Measurements from ENCODE around the gene SCNN1A.

SCNN1A gene

DNA sequence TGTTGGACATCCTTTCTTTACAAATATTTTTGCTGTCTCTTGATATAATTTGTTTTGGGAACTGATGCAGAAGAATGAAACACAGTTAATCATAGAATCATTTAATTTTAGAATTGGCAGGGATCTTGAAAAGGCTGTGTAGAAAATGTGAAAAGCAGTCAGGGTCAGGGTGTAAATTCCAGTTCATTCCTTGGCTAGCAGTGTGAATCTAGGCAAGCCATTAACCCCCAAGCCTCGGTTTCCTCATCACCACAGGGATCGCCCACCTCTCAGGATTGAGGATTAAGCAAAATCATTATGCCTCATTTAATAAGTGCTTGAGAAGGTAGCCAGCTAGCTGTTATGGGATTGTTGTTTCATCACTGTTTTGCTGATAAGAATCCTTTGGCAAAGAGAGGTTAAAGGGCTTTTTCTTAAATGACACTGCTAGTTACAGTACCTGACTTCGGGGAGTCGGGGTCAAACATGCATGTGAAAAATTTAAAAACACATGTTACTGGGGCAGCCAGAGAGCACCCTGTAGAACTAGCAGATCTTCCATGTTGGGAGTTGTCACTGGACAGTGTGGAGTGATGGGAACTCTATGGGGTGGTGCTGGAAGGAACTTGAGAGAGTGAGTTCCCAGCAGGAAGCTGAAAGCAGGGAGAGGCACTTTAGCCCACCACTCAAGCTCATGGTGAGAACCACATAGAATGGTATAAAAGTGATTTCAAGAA is 44.2 kb downstream of the SCNN1A start:
- no peak for DNase-seq

DNA sequence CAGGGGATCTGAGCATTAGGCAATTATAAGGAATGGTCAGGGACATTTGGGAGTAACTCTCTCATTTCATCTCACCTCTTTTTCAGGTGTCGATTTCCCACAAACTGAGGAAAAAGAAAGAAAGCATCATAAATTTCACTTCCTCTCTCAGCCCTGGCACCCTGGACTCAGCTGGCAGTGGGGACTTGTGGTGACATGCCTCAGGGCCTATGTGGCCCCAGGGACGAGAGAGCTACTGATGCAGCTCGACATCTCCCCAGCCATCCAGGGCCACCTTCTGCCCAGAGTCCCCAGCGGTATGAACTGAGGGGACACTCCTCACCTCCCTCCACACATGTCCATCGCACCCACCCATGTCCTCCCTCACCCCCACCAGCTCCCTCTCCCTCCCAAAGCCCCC is 45.2 kb downstream of the SCNN1A start:
- no peak for DNase-seq

DNA sequence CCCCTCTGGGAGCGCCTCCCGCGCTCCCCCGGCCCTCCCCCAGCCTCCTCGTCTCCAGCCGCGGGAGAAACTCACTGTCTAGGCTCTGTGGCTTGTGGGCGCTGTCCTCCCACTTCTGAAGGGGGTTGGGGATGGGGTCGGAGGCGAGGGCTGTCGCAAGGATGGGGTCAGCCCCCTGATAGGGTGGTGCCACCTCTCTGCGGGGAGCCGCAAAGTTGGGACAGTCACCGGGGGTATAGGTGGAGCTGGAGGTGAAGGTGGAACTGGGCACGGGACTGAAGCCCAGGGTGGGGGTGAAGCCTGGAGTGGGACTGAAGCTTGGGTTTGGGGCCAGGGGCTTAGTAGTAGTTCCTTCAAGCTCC is 45.7 kb downstream of the SCNN1A start:
- DNase-seq = no peak

DNA sequence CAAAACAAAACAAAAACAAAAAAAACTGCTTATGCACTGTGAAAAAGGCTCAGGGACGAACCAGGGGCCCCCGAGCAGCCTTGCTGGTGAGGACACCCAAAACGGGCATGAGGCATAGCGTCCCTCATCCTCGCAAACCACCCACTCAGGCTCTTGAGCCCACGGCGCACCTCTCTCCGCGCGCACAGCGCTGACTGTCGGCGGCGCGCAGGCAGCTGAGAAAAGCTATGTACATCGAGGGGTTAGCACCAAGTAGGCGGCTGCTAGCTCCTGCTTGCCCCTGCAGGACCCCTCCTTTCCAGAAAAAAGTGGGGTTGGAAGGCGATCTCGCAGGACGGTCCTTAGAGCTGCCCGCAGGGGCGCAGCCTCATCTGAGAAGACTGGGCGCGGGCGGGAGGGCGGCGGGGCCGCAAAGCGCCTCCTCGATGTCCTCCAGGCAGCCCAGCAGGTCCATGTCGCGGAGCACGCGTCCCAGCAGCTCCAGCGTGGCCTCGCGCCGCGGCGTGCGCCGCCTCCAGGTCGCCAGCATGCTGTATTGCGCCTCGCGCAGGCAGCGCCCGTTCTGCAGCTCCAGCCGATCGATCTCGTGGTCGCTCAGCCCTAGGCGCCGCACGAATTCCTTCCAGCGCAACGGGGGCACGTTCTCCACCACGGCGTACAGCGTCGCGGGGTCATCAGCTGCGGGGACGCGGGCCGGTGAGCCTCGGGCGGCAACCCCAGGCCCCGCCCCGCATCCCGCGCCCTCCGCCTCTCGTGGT is 46.2 kb downstream of the SCNN1A start:
- no peak for DNase-seq

DNA sequence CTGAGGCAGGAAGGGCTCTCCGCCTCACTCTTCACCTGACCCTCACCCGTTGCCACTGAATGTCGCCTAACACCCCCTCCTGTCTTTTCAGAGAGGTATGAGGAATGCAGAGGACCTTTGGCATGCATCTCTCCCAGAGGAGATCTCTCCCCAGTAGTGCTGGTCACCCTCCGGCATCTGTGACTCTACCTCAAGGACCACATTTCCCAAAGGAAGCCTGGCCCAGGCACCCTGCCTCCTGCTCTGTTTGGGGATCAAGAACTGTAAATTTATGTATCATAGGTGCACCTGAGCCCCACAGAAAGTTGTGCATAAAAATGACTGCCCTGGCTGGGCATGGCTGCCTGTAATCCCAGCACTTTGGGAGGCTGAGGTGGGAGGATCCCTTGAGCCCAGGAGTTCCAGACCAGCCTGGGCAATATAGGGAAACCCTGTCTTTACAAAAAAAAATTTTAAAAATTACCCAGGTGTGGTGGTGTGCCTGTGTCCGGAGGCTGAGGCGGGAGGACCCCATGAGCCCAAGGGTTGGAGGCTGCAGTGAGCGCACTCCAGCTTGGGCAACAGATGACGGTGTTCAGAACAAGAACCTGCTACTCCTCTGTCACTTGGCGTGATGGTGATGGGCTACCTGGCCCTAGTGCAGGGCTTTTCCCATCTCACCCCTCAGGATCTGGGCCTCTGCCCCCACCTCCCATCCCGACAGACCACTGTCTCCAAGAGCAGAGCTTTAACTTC is 47.2 kb downstream of the SCNN1A start:
- DNase-seq = no peak

DNA sequence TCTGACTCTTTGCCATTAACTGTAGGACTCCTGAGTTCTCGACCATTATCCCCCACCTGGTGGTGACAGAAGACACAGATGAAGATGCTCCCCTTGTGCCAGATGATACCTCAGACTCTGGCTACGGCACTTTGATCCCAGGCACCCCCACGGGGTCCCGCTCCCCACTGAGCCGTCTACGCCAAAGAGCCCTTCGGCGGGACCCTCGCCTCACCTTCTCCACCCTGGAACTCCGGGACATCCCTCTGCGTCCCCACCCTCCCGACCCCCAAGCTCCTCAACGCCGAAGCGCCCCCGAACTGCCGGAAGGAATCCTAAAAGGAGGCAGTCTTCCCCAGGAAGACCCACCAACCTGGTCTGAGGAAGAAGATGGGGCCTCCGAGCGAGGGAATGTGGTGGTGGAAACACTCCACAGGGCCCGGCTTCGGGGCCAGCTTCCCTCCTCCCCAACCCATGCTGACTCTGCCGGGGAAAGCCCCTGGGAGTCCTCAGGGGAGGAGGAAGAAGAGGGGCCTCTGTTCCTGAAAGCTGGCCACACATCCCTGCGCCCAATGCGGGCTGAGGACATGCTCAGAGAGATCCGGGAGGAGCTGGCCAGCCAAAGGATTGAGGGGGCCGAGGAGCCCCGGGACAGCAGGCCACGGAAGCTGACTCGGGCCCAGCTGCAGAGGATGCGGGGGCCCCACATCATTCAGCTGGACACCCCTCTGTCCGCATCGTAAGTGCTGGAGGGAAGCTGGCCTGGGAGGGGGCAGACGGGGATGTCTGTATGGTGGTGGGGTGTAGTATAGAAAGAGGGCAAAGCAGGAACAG is 47.9 kb downstream of the SCNN1A start:
- DNase-seq = no peak

DNA sequence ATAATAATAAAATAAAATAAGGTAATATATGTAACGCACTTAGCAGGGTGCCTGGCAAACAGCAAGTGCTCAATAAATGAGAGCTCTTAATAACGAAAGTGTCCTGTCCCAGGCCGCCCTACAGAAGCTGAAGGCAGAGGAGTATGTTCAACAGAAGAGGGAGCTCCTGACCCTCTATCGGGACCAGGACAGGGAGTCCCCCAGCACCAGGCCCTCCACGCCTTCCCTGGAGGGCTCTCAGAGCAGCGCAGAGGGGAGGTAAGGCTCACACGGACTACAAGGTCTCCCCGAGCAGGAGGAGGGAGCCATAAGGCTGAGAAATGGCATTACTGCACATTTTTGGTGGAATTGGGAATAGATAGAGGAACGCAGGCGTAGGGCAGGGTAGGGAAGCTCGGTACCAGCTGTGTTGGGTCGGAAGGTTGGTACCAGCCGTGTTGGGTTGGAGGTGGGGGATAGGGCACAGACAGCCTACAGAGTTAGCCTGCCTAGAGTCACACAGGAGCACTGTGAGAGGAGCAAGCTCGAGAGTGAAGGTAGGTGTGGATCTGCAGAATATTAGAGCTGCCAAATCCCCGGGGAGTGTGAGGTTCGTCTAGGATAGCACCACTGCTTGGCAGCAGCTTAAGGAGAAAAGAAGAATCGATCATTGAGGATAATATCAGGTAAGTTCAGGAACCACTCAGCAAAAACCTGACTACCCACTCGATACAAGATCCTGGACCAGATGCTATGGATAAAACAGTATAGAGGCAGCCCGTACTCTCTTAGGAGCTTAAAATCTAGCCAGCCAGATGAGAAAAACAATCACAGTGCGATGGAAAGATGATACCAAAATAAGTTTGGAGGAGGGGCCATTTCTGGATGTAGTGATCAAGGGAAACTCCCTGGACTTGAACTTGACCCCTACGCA is 48.8 kb downstream of the SCNN1A start:
- DNase-seq = no peak

DNA sequence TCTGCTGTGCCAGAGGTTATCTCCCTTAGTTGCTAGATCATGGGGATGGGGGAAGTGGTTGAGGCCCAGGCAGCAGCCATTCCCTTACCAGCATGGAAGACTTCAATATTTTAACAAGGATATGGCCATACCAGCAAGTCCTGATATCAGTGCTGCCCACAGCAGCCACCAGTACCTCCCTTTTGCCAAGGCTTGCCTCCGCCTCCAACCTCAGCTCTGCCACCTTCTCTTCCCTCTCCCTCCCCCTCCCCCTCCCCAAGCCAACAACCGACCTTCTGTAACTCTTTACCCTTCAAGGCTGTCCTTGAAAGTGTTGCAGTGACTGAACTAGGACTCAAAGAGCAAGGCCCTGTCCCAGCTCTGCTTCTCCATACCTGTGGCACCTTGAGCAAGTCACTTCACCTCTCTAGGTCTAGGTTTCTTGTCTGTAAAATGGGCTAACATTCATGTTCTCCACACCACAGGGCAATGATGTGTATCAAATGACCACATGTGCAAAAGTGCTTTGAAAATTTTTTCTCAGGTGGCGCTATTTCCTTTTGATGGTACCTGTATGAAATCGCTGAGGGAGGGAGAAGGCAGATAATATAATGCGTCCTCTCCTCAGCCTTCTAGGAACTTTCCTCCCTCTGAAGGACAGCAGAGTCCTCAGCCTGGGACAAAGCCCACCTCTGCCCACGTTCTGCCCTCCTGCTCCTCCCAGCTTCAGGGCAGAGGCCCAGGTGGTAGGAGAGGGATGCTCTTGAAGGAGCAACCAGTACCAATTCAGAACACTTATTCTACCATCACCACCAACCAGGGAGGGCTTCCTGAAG is 50.2 kb downstream of the SCNN1A start:
- DNase-seq = no peak

DNA sequence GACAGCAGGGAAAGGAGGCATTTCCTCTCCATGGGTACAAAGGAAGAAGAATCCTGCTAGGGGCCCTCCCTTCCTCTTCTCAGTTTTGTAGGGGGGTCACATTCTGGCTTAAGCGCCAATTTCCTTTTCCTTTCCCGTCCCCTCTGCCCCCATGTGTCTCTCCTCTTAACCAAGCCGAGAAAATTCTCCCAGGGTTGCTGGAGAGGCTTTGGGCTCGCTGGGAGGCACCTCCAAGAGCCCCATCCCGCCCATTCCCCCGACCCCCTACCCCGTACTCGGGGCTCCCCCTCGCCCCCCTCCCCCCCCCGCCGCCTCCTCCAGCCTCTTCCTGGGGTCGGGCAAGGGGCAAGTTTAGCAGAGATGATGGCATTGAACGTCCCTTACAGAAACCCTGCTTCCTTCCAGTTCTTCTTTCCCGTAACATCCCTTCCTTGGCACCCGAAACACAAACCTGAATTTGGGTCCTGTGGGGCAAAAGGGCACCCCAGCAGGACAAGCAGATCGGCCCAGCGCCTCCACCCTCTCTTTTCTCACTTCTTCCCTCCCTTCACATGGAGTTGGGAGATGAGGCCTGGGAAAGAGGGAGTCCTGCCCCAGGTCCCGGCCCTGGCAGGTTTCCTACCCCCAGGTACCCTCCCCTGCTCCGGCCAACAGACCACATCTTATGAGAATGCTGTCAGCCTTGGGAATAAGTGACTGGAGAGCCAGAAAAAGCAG is 51.2 kb downstream of the SCNN1A start:
- DNase-seq = no peak

DNA sequence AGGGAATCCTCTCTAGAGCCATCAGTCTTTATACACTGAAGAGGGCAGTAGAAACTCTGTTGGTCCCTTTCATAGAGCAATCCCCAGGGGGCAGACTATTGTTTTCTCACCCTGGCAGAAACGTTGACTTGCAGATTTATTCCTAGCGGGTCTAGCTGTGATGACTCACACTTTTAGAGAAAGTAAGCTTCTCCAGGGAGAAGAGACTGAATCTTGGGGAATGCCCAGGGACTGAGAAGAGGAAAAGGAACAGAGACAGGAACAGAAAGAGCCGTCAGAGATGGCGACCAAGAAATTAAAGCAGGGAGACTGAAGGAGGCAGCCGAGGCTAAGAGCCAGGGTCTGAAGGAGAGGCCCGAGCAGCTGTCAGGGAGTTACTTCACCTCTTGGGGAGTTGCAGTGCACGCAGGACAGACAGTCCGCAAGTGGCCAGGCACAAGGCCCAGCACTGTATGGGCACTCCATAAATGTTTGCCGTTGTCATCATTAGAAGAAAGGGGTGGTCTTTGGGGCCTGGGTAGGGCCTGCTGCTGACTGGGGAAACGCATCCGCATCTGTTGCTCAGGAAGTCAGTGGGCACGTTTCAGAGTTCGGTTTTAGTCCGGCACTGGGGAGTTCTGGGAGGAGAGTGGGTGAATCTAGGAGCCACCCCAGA is 51.9 kb downstream of the SCNN1A start:
- DNase-seq = no peak

DNA sequence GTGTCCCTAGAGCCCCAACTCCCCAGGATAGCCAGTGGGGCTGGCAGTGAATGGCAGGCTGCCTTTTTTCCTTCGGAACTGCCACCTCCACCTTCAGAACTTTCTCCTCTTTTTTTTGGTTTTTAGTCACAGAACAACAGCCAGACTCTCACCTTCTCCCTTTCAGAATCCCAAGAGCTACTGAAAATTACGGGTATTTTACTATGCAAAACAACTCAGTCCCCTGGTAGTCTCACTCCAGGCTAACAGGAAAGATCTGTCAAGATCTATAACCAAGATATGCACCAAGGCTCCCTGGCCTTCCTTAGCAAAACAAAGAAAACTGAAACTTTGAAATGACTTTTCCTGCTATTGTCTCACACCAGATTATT is 52.4 kb downstream of the SCNN1A start:
- DNase-seq = no peak

DNA sequence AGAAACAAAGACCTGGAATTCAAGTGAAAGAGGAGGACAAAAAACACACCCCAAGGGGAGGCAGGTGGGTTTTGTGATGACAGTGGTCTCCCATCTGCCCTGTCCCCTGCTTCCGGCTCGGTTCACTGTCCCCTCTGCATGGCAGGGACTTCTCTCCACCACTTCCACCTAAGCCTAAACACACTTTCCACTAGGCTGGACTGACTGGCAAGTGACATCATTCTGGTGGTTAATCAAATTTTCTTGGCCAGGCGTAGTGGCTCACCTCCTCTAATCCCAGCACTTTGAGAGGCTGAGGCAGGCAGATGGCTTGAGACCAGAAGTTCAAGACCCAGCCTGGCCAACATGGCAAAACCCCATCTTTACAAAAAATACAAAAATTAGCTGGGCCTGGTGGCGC is 53.0 kb downstream of the SCNN1A start:
- DNase-seq = no peak

DNA sequence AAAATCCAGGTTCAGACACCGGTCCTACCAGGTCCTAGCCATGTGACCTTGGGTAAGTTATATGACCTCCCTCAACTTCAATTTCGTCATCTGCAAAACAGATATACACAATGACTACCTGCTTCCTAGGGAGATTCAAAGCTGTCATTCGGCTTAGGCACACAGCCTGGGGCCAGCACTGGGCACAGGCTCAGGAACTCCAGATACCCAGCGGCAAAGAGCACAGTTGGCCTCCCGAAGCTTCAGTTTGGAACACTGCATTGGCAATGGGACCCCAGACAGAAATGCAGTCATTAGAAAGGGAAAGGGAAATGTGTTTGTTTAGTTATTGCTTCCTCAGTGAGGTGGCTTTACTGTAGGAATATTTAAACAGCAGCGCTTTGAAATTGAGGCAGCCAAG is 53.5 kb downstream of the SCNN1A start:
- no peak for DNase-seq

DNA sequence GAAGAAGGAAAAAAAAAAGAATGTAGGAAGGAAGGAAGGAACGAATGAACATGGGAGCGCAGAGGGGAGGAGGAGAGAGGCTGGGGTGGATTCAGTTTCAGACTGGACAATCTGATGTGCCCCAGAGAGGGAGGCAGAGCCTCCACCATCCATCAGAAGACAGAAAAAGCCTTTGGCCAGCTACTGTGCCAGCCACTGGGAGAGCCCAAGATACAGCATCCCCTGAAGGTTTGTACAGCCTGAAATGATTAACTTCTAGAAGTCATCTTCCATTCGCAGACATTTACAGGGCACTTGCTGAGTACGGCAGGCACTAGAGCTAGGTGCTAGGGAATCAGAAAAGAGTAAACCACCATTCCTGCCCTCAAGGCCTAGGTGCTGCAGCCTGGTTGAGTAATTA is 55.9 kb downstream of the SCNN1A start:
- no peak for DNase-seq

DNA sequence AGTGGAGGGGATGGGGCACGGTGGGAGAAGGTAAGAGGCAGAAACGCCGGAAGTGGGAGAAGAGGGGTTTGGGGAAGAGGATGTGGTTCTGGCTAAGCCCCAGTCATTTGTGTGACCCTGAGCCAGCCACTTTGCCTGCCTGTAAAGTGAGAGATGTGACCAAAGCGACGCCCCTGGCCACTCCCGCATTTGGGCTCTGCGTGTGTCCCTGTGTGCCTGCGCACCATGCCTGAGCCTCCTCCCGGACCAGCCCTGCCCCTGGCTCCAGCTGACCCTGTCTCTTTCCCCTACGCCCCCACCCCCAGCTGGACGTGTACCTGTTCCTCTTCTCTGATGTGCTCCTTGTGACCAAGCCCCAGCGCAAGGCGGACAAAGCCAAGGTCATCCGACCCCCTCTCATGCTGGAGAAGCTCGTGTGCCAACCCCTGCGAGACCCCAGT is 56.9 kb downstream of the SCNN1A start:
- no peak for DNase-seq

DNA sequence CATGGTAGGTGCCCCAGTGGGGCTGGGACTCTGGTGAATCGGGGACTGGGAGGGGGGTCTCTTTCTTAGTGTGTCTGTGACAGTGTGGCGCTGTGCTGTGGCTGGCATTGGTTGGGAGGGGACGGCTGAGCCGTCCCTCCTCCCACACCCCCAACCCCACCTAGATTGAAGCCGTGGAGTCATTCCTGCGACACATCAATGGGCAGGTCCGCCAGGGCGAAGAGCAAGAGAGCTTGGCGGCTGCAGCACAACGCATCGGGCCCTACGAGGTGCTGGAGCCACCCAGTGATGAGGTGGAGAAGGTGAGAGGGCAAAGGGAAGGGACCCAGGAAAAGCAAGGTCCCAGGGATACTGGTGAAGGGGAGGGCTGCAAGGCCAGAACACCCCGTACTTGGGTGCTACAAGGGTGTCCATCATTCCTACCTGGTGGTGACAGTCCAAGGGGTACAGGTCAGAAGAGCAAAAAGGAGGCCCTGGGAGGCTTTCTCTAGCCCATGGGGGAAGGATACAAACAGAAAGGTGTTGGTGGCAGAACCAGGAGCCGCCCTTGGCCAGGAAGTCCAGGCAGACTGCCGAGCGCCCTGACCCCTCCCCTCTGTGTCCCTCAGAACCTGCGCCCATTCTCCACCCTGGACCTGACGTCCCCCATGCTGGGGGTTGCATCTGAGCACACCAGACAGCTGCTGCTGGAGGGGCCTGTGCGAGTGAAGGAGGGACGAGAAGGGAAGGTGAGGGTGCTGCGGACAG is 57.5 kb downstream of the SCNN1A start:
- DNase-seq = no peak

DNA sequence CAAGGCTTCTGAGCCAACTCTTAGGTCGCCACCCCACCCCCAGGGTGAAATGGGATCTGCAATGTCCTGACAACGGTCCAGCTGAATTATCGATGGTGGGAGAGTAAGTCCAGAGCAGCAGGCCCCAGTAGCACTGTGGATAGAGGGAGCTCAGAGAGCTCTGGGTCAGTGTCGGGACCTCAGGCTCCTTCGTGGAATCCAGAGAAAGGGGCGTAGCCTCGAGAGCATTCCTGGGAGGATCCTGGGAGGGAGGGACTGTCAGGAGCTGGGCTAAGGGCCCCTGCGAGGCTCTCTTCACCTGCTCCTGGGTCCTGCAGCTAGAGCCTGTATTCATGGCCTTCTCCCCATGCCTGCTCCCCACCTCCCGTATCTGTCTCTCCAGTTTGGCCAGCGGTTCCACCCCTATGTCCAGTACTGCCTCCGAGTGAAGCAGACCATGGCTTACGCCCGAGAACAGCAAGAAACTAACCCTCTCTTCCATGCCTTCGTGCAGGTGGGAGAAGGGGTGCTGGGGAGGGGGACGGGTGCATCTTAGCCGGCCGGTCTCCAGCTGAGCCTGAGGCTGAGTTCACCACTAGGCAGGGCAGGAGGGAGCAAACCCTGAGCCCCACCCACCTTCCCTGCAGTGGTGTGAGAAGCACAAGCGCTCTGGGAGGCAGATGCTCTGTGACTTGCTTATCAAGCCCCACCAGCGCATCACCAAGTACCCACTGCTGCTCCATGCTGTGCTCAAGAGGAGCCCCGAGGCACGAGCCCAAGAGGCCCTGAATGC is 58.3 kb downstream of the SCNN1A start:
- DNase-seq = no peak

Measured in activated CD4-positive, alpha-beta T cell treated with anti-CD3 and anti-CD28 coated beads for 1 hour (primary cell).